ENCODE measurements around the gene PPP2R5E. TPM values are rescaled to one million over a fixed set of nuclear protein-coding genes. Genes with fewer than 3 reads are reported as not detected.

The PPP2R5E gene
- total RNA-seq, 1 experiment from 2014 or later, result 47.2 TPM

DNA sequence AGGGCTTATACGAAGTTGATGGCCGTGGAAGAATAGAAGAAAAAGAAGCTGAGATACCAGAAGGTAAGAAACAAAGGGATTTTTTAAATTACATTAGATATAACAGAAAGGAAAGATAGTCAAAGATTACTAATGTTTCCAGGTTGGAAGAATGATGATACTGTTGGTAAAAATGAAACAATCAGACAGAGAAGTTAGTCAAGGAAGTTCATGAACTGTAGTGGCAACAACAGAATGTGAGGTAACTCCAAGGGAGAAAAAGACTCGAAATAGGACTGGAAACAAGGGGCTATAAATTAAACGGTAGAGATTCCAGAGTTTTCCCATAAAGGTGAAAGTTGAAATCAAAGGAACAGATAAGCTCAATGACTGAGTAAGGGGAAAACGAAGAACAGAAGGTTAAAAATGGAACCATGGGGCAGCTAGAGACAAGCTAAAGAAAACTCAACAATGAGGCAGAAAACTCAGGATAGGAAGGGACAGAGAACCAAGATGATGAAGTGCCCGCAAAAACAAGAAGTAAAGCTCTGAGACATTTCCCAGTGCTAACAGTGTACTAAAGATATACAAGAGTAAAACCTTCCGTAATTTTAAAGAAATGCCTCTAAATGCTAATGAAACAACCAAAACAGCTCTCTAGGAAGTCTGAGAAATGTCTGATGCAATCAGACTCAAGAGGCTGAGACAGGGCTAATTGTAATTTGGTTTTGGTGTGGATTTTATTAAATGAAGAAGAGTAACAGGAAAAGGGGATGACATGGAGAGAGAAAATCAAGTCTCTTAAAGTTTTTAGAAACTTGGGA is 70.0 kb downstream of the PPP2R5E start:
- Histone ChIP-seq H3K36me3 (ENCODE audit: control insufficient read depth, insufficient read depth, low read length) (no peaks in the 10 kb centered on the region), H3K27ac (ENCODE audit: low read length) (no peak overlapping the region), H3K9me3 (ENCODE audit: control insufficient read depth, insufficient read depth, low read depth, low read length) (no peaks in the 10 kb centered on the region), H3K4me3 (ENCODE audit: low read depth in 2 of 2, low read length in 2 of 2) (no peak overlapping the region), H3K4me1 (ENCODE audit: control insufficient read depth, insufficient read depth, low read length) (peaks cover 15% of the 10 kb centered on the region), H3K27me3 (ENCODE audit: control insufficient read depth, insufficient read depth, low read length) (no peaks in the 10 kb centered on the region)
- ATAC-seq (no peak), DNase-seq (ENCODE audit: low read depth, low spot score) (no peak)
- BruUV-seq (replicated peaks), result no TSS peak
- ChIA-PET CTCF (no interaction called here), POLR2A (no interaction called here)
- in situ Hi-C loops (cut with HindIII; ENCODE audit: low pct_unique_long_range_greater_than_20kb, low sequenced_read_pairs) (no loop called here), intact Hi-C loops (cut with micrococcal nuclease; ENCODE audit: unreplicated experiment) (no loop called here)
- TF ChIP-seq, protein P1, sequence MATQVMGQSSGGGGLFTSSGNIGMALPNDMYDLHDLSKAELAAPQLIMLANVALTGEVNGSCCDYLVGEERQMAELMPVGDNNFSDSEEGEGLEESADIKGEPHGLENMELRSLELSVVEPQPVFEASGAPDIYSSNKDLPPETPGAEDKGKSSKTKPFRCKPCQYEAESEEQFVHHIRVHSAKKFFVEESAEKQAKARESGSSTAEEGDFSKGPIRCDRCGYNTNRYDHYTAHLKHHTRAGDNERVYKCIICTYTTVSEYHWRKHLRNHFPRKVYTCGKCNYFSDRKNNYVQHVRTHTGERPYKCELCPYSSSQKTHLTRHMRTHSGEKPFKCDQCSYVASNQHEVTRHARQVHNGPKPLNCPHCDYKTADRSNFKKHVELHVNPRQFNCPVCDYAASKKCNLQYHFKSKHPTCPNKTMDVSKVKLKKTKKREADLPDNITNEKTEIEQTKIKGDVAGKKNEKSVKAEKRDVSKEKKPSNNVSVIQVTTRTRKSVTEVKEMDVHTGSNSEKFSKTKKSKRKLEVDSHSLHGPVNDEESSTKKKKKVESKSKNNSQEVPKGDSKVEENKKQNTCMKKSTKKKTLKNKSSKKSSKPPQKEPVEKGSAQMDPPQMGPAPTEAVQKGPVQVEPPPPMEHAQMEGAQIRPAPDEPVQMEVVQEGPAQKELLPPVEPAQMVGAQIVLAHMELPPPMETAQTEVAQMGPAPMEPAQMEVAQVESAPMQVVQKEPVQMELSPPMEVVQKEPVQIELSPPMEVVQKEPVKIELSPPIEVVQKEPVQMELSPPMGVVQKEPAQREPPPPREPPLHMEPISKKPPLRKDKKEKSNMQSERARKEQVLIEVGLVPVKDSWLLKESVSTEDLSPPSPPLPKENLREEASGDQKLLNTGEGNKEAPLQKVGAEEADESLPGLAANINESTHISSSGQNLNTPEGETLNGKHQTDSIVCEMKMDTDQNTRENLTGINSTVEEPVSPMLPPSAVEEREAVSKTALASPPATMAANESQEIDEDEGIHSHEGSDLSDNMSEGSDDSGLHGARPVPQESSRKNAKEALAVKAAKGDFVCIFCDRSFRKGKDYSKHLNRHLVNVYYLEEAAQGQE (IDR thresholded peaks at IDR 0.05; ENCODE audit: insufficient read depth in 1 of 2, low read depth in 2 of 2, low read length in 1 of 2), result no peak
- no peak for TF ChIP-seq SIN3A (IDR thresholded peaks at IDR 0.05; ENCODE audit: borderline replicate concordance, insufficient read depth, low read depth, low read length)
- TF ChIP-seq POLR2AphosphoS5 (IDR thresholded peaks at IDR 0.05; ENCODE audit: low read depth, low read length), result no peak
- no peak for TF ChIP-seq TCF7L2 (IDR thresholded peaks at IDR 0.05; ENCODE audit: low read depth, low read length)
- TF ChIP-seq, protein P2, sequence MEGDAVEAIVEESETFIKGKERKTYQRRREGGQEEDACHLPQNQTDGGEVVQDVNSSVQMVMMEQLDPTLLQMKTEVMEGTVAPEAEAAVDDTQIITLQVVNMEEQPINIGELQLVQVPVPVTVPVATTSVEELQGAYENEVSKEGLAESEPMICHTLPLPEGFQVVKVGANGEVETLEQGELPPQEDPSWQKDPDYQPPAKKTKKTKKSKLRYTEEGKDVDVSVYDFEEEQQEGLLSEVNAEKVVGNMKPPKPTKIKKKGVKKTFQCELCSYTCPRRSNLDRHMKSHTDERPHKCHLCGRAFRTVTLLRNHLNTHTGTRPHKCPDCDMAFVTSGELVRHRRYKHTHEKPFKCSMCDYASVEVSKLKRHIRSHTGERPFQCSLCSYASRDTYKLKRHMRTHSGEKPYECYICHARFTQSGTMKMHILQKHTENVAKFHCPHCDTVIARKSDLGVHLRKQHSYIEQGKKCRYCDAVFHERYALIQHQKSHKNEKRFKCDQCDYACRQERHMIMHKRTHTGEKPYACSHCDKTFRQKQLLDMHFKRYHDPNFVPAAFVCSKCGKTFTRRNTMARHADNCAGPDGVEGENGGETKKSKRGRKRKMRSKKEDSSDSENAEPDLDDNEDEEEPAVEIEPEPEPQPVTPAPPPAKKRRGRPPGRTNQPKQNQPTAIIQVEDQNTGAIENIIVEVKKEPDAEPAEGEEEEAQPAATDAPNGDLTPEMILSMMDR (IDR thresholded peaks at IDR 0.05), result no peak

DNA sequence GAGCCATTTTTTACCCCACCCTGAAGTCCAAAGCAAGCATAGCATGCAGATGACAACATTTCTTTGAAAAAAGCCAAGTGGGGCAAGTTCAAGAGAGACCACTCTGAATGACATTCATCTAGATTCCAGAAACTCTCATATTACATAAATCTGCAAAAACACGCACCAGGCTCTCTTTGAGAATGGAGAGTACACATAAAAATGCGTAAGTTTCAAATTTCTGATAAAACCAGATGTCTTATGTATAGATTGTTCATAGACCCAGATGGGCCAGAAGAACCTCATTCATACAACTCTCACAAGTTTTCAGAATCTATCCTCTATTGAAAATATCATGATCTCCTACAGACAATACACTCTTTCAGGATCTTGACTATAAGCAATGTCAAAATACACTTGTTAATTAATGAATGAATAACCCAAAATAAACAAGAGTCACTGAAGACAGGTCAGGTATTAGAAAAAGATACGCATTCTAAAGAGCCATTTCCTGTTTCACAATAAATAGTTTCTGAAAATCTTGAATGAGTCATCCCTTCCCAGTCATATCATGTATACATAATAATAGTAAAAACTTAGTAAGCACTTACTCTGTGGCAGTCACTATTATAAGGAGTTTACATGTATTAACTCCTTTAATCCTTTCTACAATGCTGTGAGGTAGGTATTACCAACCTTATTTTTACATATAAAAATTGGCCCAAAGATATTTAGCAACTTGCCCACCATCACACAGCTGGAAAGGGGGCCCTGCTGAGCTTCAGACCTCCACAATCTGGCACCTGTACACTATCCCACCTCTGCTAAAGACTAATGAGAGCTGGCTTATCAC is 72.0 kb downstream of the PPP2R5E start:
- no peak for DNase-seq (ENCODE audit: low read depth, low spot score)
- H3K4me1 ChIP-seq (ENCODE audit: control insufficient read depth, insufficient read depth, low read length), result peaks cover 19% of the 10 kb centered on the region
- no TSS peak for BruUV-seq (replicated peaks)
- H3K9me3 ChIP-seq (ENCODE audit: control insufficient read depth, insufficient read depth, low read depth, low read length), result no peaks in the 10 kb centered on the region
- H3K27ac ChIP-seq (ENCODE audit: low read length), result no peak overlapping the region
- H3K36me3 ChIP-seq (ENCODE audit: control insufficient read depth, insufficient read depth, low read length), result no peaks in the 10 kb centered on the region
- TF ChIP-seq POLR2AphosphoS5 (IDR thresholded peaks at IDR 0.05; ENCODE audit: low read depth, low read length) (no peak), TCF7L2 (IDR thresholded peaks at IDR 0.05; ENCODE audit: low read depth, low read length) (no peak), SIN3A (IDR thresholded peaks at IDR 0.05; ENCODE audit: borderline replicate concordance, insufficient read depth, low read depth, low read length) (no peak)
- TF ChIP-seq, protein P2 (IDR thresholded peaks at IDR 0.05), result no peak
- TF ChIP-seq, protein P1 (IDR thresholded peaks at IDR 0.05; ENCODE audit: insufficient read depth in 1 of 2, low read depth in 2 of 2, low read length in 1 of 2), result no peak
- in situ Hi-C loops (cut with HindIII; ENCODE audit: low pct_unique_long_range_greater_than_20kb, low sequenced_read_pairs), result no loop called here
- no peaks in the 10 kb centered on the region for H3K27me3 ChIP-seq (ENCODE audit: control insufficient read depth, insufficient read depth, low read length)
- intact Hi-C loops (cut with micrococcal nuclease; ENCODE audit: unreplicated experiment), result no loop called here
- CTCF ChIA-PET, result no interaction called here
- ATAC-seq, result no peak
- POLR2A ChIA-PET, result interaction anchor here (0.5 kb wide), 1 partner anchor 8 kb away, joined by 7 read pairs; no protein-coding TSS in a partner anchor
- H3K4me3 ChIP-seq (ENCODE audit: low read depth in 2 of 2, low read length in 2 of 2), result no peak overlapping the region
